Heart right ventricle (tissue), 16 donors: ENCODE data around the gene TFF3. TPM values are rescaled to one million over a fixed set of nuclear protein-coding genes. Genes with fewer than 3 reads are reported as not detected.

Source experiments
- ATAC-seq, 8 donors: fragments of 200-7000 bp; cut with Tn5 transposase; one replicate each; pipeline ENCODE4 v1.9.1; 2020; ENCODE audit warnings: mild to moderate bottlenecking in 8 of 8, moderate library complexity in 8 of 8, moderate number of reproducible peaks in 1 of 8
- DNase-seq, 2 donors: peaks; one replicate each; pipeline ENCODE4 v3.0.0-alpha.2; 2020
- H3K27ac ChIP-seq, 10 donors: fragments of 200-600 bp; sonication (generic) in 2 of 10; one replicate each; pipeline versions ENCODE4 v1.5.0 to v1.8.0; 2020 to 2022; ENCODE audit warnings: mild to moderate bottlenecking in 3 of 10
- H3K27me3 ChIP-seq, 7 donors: fragments of 200-600 bp; one replicate each; pipeline ENCODE4 v1.8.0; 2021 to 2022; ENCODE audit warnings: mild to moderate bottlenecking in 2 of 7
- H3K36me3 ChIP-seq, 9 donors: fragments of 200-600 bp; sonication (generic) in 1 of 9; one replicate each; pipeline versions ENCODE4 v1.5.0 to v1.8.0; 2020 to 2022; ENCODE audit warnings: mild to moderate bottlenecking in 2 of 9
- H3K4me1 ChIP-seq, 9 donors: fragments of 200-600 bp; sonication (generic) in 1 of 9; one replicate each; pipeline versions ENCODE4 v1.5.0 to v1.8.0; 2020 to 2022; ENCODE audit warnings: mild to moderate bottlenecking in 4 of 9
- H3K4me3 ChIP-seq, 10 donors: fragments of 200-600 bp; sonication (generic) in 2 of 10; one replicate each; pipeline versions ENCODE4 v1.5.0 to v1.8.0; 2020 to 2022; ENCODE audit warnings: mild to moderate bottlenecking in 7 of 10, moderate library complexity in 2 of 10
- H3K9me3 ChIP-seq, 11 donors: fragments of 200-600 bp in 10 of 11; sonication (generic) in 2 of 11; one replicate each; pipeline versions ENCODE4 v1.5.0 to v1.8.0; 2013 to 2022; ENCODE audit warnings: mild to moderate bottlenecking in 2 of 11, control low read depth in 1 of 11, moderate library complexity in 1 of 11
- CTCF ChIP-seq, 9 donors: fragments of 200-600 bp; sonication (generic) in 2 of 9; IDR thresholded peaks; one replicate each; pipeline versions ENCODE4 v1.5.0 to v1.8.0; 2021 to 2022; ENCODE audit warnings: antibody characterized with exemption in 9 of 9, mild to moderate bottlenecking in 5 of 9, moderate library complexity in 1 of 9
- WGBS, 2 donors: extraction: QIAGEN DNeasy Blood & Tissue Kit; methylation state at CpG; one replicate each; pipeline ENCODE4 v1.1.7; 2013; ENCODE audit warnings: inconsistent platforms in 1 of 2; 5-methylcytosine and 5-hydroxymethylcytosine counted together
- intact Hi-C, 10 donors: fragments of 100-400 bp; cut with DNase I; formaldehyde crosslinking; loops; one replicate each; pipeline versions ENCODE4 v1.11.1 to v1.14.2; 2022
- polyA plus RNA-seq, 2 donors: library from polyadenylated mRNA; stranded (reverse); fragments of 200-250 nt; gene quantifications; one replicate each; pipeline ENCODE4 v1.2.3, GENCODE V29; 2013
- total RNA-seq, 10 donors: library from RNA; stranded (reverse); fragmentation: NEBNext Ultra II Directional in 3 of 10; extraction: Animal tissue kit (Norgen Biotek cat#: 25700) in 3 of 10; gene quantifications; one replicate each; pipeline versions ENCODE4 v1.2.1 to v1.2.4, GENCODE V29; 2021 to 2023
- donor health status: Arrhythmogenic right ventricular cardiomyopathy.
- donor health status: ischemic (EF 13 %, LVEDD 7.1; RV severe dilation, severe dysfunction).
- donor health status: healthy with polysubstance abuse.
- donor health status: DM: no; HTN: yes; CAD: no.
- donor health status: DM: no; HTN: no; CAD: no.
- donor health status: ischemic (EF 25% LVEDD 6.9; RV normal size, moderate dysfunction).
- donor health status: ischemic (EF 25% LVEDD 5.7; RV mildly dilated, moderate dysfunction).
- donor health status: healthy.
- donor health status: DM: yes; HTN: yes; CAD: no.
- donor health status: Ischemic cardiomyopathy.
- donor health status: ischemic (EF 35%, LVEDD 5.7; RV mildly dilated, moderate dysfunction).
- donor health status: nonischemic (EF 11% LVEDD 7.7; RV severe dilation, severe dysfunction).
- donor health status: DM: yes; HTN: yes; CAD: no.
- donor health status: PGD.
- donor health status: ischemic (EF 29% LVEDD 5.4; RV normal size, mild dysfunction).
- donor health status: nonischemic (EF 23%, LVEDD 6.1; RV moderate dilation, normal function).

TFF3 gene
- total and polyA plus RNA-seq, 12 donors: 0.90 to 7.9 (median 2.7) TPM

GRCh38 chr21:42264245-42265195 is 50.7 kb downstream of the TFF3 start:
- ATAC-seq (no peak), DNase-seq (no peak)
- intact Hi-C loops: loop anchor here in 4 of 10 donors (5.0 kb wide), 3 partner anchors 97 to 107 kb away; no protein-coding TSS in a partner anchor
- WGBS, 2 donors: 79 to 89% methylated on average over 13 of the region's 13 CpGs
- H3K9me3 ChIP-seq: no peaks in the 10 kb centered on the region
- no peaks in the 10 kb centered on the region for H3K27me3 ChIP-seq
- H3K4me3 ChIP-seq: no peak overlapping the region
- H3K27ac ChIP-seq: peak overlapping the region; percentile 14 to 89 (median 77)
- peaks cover 0 to 3% (median 0%) of the 10 kb centered on the region in 9 donors for H3K36me3 ChIP-seq
- H3K4me1 ChIP-seq: peaks cover 7 to 54% (median 36%) of the 10 kb centered on the region in 9 donors
- TF ChIP-seq CTCF (IDR thresholded peaks at IDR 0.05): no peak

GRCh38 chr21:42263591-42264131 is 51.5 kb downstream of the TFF3 start:
- H3K9me3 ChIP-seq: no peaks in the 10 kb centered on the region
- peaks cover 0 to 3% (median 0%) of the 10 kb centered on the region in 9 donors for H3K36me3 ChIP-seq
- H3K27ac ChIP-seq: peak overlapping the region; percentile 14 to 89 (median 77)
- H3K27me3 ChIP-seq: no peaks in the 10 kb centered on the region
- ATAC-seq: peak; percentile 29 to 75 (median 58)
- DNase-seq: peak; percentile 34 to 60
- intact Hi-C loops: loop anchor here in 5 of 10 donors (2.0 to 5.0 kb wide), 4 partner anchors 43 to 106 kb away; no protein-coding TSS in a partner anchor
- peaks cover 11 to 61% (median 44%) of the 10 kb centered on the region in 9 donors for H3K4me1 ChIP-seq
- H3K4me3 ChIP-seq: peak overlapping the region in 1 of 10 donors; percentile 5
- no peak for TF ChIP-seq CTCF (IDR thresholded peaks at IDR 0.05)
- WGBS, 2 donors: 50 to 63% methylated on average over 18 of the region's 18 CpGs

- peaks cover 11 to 65% (median 47%) of the 10 kb centered on the region in 9 donors for H3K4me1 ChIP-seq
- no peak for TF ChIP-seq CTCF (IDR thresholded peaks at IDR 0.05)
- no peak overlapping the region for H3K4me3 ChIP-seq
- H3K27me3 ChIP-seq: no peaks in the 10 kb centered on the region
- WGBS, 2 donors: 24 to 25% methylated on average over 11 of the region's 11 CpGs
- intact Hi-C loops: loop anchor here in 5 of 10 donors (2.0 to 5.0 kb wide), 4 partner anchors 42 to 106 kb away; no protein-coding TSS in a partner anchor
- H3K36me3 ChIP-seq: peaks cover 0 to 3% (median 0%) of the 10 kb centered on the region in 9 donors
- DNase-seq: peak; percentile 81 to 84
- H3K27ac ChIP-seq: peak overlapping the region; percentile 14 to 89 (median 77)
- peak; percentile 63 to 90 (median 80) for ATAC-seq
- no peaks in the 10 kb centered on the region for H3K9me3 ChIP-seq
Observed at GRCh38 chr21:42262831-42263231, 52.4 kb downstream of the TFF3 start.

GRCh38 chr21:42261829-42262200 is 53.4 kb downstream of the TFF3 start:
- intact Hi-C loops: loop anchor here in 5 of 10 donors (2.0 to 5.0 kb wide), 4 partner anchors 41 to 105 kb away; no protein-coding TSS in a partner anchor
- Histone ChIP-seq H3K27ac (peak overlapping the region in 3 of 10 donors; percentile 83 to 89 (median 89)), H3K9me3 (no peaks in the 10 kb centered on the region), H3K4me3 (no peak overlapping the region), H3K36me3 (peaks cover 0 to 3% (median 0%) of the 10 kb centered on the region in 9 donors), H3K4me1 (peaks cover 16 to 62% (median 53%) of the 10 kb centered on the region in 9 donors), H3K27me3 (no peaks in the 10 kb centered on the region)
- WGBS, 2 donors: 89 to 92% methylated on average over 7 of the region's 7 CpGs
- ATAC-seq: no peak
- no peak for TF ChIP-seq CTCF (IDR thresholded peaks at IDR 0.05)
- no peak for DNase-seq
